Aorta (tissue), 5 donors: ENCODE measurements around the gene TPM2. TPM values are rescaled to one million over a fixed set of nuclear protein-coding genes. Genes with fewer than 3 reads are reported as not detected.
A peak's percentile ranks its signal among the peaks of the same experiment; 100 is the strongest.

ENCODE experiments used
- ATAC-seq: fragments of 200-7000 bp; cut with Tn5 transposase; one replicate; pipeline ENCODE4 v1.9.1; 2022; ENCODE audit warnings: moderate library complexity; ENCODE audit not compliant: low FRiP score
- DNase-seq, 2 donors: peaks; one replicate each; pipeline ENCODE4 v3.0.0-alpha.2; 2020
- H3K27ac ChIP-seq, 2 donors: one replicate each; pipeline ENCODE4 v1.5.1; 2013; ENCODE audit warnings: low read length in 2 of 2, mild to moderate bottlenecking in 2 of 2, moderate library complexity in 2 of 2, control low read depth in 1 of 2, inconsistent platforms in 1 of 2, low read depth in 1 of 2
- H3K27me3 ChIP-seq, 2 donors: one replicate each; pipeline ENCODE4 v1.6.1; 2013; ENCODE audit warnings: control low read depth in 1 of 2, low read length in 1 of 2, mild to moderate bottlenecking in 1 of 2, moderate library complexity in 1 of 2; ENCODE audit not compliant: insufficient read depth in 2 of 2, control insufficient read depth in 1 of 2
- H3K36me3 ChIP-seq, 2 donors: one replicate each; pipeline ENCODE4 v1.6.1; 2013; ENCODE audit warnings: control low read depth in 1 of 2, low read length in 1 of 2, mild to moderate bottlenecking in 1 of 2; ENCODE audit not compliant: insufficient read depth in 2 of 2, control insufficient read depth in 1 of 2
- H3K4me1 ChIP-seq, 2 donors: one replicate each; pipeline ENCODE4 v1.6.1; 2013; ENCODE audit warnings: low read length in 2 of 2, control low read depth in 1 of 2, mild to moderate bottlenecking in 1 of 2, moderate library complexity in 1 of 2; ENCODE audit not compliant: insufficient read depth in 2 of 2, control insufficient read depth in 1 of 2
- H3K4me3 ChIP-seq, 2 donors: one replicate each; pipeline ENCODE4 v1.5.1; 2013; ENCODE audit warnings: low read length in 2 of 2, control low read depth in 1 of 2, mild to moderate bottlenecking in 1 of 2
- H3K9me3 ChIP-seq: one replicate; pipeline ENCODE4 v1.6.1; 2013; ENCODE audit warnings: mild to moderate bottlenecking, low read length; ENCODE audit not compliant: control insufficient read depth
- WGBS, 2 donors: extraction: QIAGEN DNeasy Blood & Tissue Kit; methylation state at CpG; one replicate each; pipeline ENCODE4 v1.1.7; 2013; 5-methylcytosine and 5-hydroxymethylcytosine counted together
- intact Hi-C, 2 donors: fragments of 100-400 bp; cut with DNase I; formaldehyde crosslinking; loops; one replicate each; pipeline versions ENCODE4 v1.14.2 to v1.15.0; 2022
- long read RNA-seq, 2 donors: library from polyadenylated mRNA; unstranded; transcript quantifications; one replicate each; pipeline ENCODE4 v2.0.0, GENCODE V29; 2020 to 2021
- polyA plus RNA-seq, 2 donors: library from polyadenylated mRNA; stranded (reverse); fragments of 200-250 nt; gene quantifications; one replicate each; pipeline ENCODE4 v1.2.3, GENCODE V29; 2013
- total RNA-seq, 2 donors: library from RNA; stranded (reverse); fragmentation: NEBNext Ultra II Directional; extraction: Animal tissue kit (Norgen Biotek cat#: 25700); gene quantifications; one replicate each; pipeline ENCODE4 v1.2.1, GENCODE V29; 2021
- donor health status: healthy with polysubstance abuse.
- donor health status: Bipolar disorder and iron deficiency.
- donor health status: DM: no; HTN: no; CAD: no.
- donor health status: DM: no; HTN: no; CAD: no.
- donor health status: DM: yes; HTN: yes; CAD: no.

The TPM2 gene
- total RNA-seq (1,000 to 10,000 TPM; 1,614 to 5,973 TPM), polyA plus RNA-seq (1,000 to 10,000 TPM; 7,224 to 9,377 TPM)
- long read RNA-seq, donor 1, transcript TPM2-201 (9 exons, 1,018 nt): minor isoform, 30 of 4,693 reads
- long read RNA-seq, donor 1, transcript TPM2-212 (9 exons, 1,185 nt): minor isoform, 82 of 4,693 reads
- long read RNA-seq, donor 1, transcript TPM2-203 (9 exons, 1,183 nt): major isoform, 3,612 of 4,693 reads
- long read RNA-seq, donor 1, partial matches to known transcripts: 217 of 4,693 reads
- long read RNA-seq, donor 1, other reads (novel, unspliced or antisense): 749 of 4,693 reads
- long read RNA-seq, donor 2, transcript TPM2-203 (9 exons, 1,183 nt): major isoform, 354 of 453 reads
- long read RNA-seq, donor 2, partial matches to known transcripts: 55 of 453 reads
- long read RNA-seq, donor 2, other reads (novel, unspliced or antisense): 41 of 453 reads

DNA sequence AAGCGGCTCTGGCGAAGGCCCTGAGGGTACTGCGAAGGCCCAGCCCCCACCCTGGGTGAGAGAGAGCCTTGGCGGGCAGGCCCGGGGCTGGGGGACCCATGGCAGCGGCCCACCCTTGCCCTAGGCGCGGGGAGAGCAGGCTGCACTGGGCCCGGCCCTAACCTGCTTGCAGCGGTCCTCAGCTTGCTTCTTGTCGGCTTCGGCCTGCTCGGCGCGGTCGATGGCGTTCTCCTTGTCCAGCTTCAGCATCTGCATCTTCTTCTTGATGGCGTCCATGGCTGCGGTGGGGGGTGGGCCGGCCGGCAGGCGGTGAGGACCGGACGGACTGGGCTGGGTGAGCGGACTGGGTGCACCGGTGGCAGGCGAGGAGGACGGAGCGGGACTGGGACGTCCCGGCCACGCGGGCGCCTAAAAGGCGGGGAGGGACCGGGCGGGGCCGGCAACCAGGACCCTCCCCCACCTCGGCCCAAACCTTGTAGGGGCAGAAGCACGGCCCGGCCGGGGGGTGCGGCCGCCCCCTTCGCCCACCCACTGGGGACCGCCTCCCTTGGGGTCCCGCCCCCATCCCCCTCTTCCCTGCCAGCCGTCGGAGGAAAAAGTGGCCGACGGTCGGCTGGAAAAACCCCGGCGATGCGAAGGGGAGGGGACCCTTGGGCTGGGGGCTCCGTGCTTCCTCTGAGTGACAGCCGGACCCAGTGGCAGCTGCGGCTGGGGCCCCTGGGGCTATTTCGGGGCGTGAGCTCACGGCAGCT is at the start of gene TPM2:
Gene TPM2, minus strand, starts transcription at position 384 of the 752 bp plus-strand sequence. Its CDS starts 108 bp downstream, at position 276.
- DNase-seq (peak; percentile 90 to 96), ATAC-seq (peak; percentile 83)
- H3K36me3 ChIP-seq: peaks cover 0 to 8% of the 10 kb centered on the region in 2 donors
- peak within 1 kb of the TSS; percentile 91 to 95 for H3K4me3 ChIP-seq
- no peaks in the 10 kb centered on the region for H3K27me3 ChIP-seq
- H3K4me1 ChIP-seq: no peaks in the 10 kb centered on the region
- 2 to 4% methylated on average over 44 to 61 of the region's 61 CpGs for WGBS, 2 donors
- intact Hi-C loops: loop anchor here in 1 of 2 donors (2.0 kb wide), 2 partner anchors 29 to 39 kb away; no protein-coding TSS in a partner anchor
- H3K27ac ChIP-seq: peak within 1 kb of the TSS; percentile 83 to 100
- H3K9me3 ChIP-seq: no peaks in the 10 kb centered on the region

DNA sequence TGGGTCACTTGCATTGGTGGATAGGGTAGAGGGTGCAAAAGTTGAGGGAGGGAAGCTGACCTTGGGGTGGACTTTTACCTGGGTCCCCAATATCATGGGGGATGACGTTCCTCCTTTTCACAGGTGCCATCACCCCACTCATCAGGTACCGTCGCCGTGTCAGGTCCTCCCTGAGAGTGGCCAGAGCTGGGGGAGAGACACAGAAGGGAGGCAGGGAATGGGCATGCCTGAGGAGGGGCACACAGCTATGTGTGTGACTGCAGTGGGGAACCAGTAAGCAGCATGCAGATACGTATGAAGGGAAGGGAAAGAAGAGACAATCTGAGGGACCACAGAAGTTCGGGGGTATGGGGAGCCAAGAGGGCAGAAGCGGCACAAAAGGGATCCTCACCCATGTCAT is 49.2 kb upstream of the TPM2 start:
- H3K27ac ChIP-seq: no peak overlapping the region
- WGBS, 2 donors: 79 to 82% methylated on average over 7 of the region's 7 CpGs
- H3K36me3 ChIP-seq: peaks cover 0 to 15% of the 10 kb centered on the region in 2 donors
- intact Hi-C loops: loop anchor here in 1 of 2 donors (5.0 kb wide), 1 partner anchor 53 kb away; the partner anchor contains the start of gene NPR2
- no peaks in the 10 kb centered on the region for H3K4me1 ChIP-seq
- no peak for DNase-seq
- no peak overlapping the region for H3K4me3 ChIP-seq
- H3K9me3 ChIP-seq: no peaks in the 10 kb centered on the region
- ATAC-seq: no peak
- H3K27me3 ChIP-seq: no peaks in the 10 kb centered on the region

DNA sequence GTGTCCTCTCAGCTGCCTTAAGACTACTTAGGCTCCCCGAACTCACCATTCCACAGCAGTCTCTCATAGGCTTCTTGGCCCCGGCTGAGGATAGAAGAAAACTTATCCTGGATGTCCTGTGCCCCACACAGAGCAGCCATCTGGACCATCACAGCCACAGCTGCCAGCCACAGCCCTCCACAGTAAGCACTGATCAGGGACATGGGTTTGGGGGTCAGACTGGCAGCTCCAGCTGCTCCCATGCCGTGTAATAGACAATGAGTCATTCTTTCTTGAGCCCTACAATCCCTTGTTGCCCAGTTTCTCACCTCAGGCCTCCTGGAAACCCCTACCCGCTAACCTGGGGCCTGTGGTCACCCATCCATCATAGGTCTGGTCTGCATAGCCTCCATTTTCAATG is 48.5 kb upstream of the TPM2 start:
- no peak overlapping the region for H3K4me3 ChIP-seq
- no peak for DNase-seq
- H3K27ac ChIP-seq: no peak overlapping the region
- H3K4me1 ChIP-seq: no peaks in the 10 kb centered on the region
- 66 to 75% methylated on average over 4 of the region's 4 CpGs for WGBS, 2 donors
- no peaks in the 10 kb centered on the region for H3K27me3 ChIP-seq
- peaks cover 0 to 13% of the 10 kb centered on the region in 2 donors for H3K36me3 ChIP-seq
- intact Hi-C loops: loop anchor here in 1 of 2 donors (5.0 kb wide), 1 partner anchor 54 kb away; the partner anchor contains the start of gene NPR2
- H3K9me3 ChIP-seq: no peaks in the 10 kb centered on the region
- no peak for ATAC-seq

DNA sequence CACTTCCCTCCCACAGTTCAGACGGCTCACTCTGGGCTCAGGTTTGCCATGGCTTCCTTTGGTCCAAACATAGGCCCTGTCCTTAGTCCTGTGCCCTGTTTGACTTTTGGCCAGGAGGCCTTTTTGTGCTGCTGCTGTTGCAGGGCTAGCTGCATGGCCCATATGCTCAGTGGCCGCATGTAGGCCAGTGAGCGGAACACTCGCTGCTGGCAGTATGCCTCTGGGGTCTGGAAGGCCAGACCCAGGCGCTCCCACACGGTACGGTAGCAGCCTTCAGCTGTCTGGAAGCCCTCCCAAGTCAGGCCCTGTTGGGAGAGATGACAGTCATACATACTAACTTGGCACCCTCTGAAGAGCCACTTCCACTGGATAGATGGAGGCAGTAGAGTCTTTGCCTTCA is 47.4 kb upstream of the TPM2 start:
- ATAC-seq: no peak
- DNase-seq: no peak
- no peak overlapping the region for H3K27ac ChIP-seq
- no peaks in the 10 kb centered on the region for H3K4me1 ChIP-seq
- no peaks in the 10 kb centered on the region for H3K9me3 ChIP-seq
- peaks cover 0 to 13% of the 10 kb centered on the region in 2 donors for H3K36me3 ChIP-seq
- intact Hi-C loops: loop anchor here in 1 of 2 donors (5.0 kb wide), 1 partner anchor 55 kb away; the partner anchor contains the start of gene NPR2
- WGBS, 2 donors: 60 to 62% methylated on average over 7 of the region's 7 CpGs
- no peak overlapping the region for H3K4me3 ChIP-seq
- H3K27me3 ChIP-seq: no peaks in the 10 kb centered on the region

DNA sequence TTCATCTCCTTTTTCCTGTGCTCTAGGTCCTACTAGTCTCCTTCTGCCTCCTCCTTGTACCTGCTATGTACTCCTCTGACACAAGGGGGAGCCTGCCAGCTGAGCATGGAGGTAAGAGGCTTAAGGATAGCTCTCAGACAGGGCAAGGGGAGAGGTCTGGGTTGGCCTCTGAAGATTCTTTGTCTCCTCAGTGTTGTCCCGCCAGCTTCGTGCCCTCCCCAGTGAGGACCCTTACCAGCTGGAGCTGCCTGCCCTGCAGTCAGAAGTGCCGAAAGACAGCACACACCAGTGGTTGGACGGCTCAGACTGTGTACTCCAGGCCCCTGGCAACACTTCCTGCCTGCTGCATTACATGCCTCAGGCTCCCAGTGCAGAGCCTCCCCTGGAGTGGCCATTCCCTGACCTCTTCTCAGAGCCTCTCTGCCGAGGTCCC is 46.5 kb upstream of the TPM2 start:
- WGBS, 2 donors: 30 to 34% methylated on average over 5 of the region's 5 CpGs
- Histone ChIP-seq H3K9me3 (no peaks in the 10 kb centered on the region), H3K27me3 (no peaks in the 10 kb centered on the region), H3K27ac (no peak overlapping the region), H3K4me3 (no peak overlapping the region), H3K4me1 (no peaks in the 10 kb centered on the region), H3K36me3 (peaks cover 0 to 13% of the 10 kb centered on the region in 2 donors)
- intact Hi-C loops: loop anchor here in 1 of 2 donors (5.0 kb wide), 1 partner anchor 56 kb away; the partner anchor contains the start of gene NPR2
- DNase-seq (peak in 1 of 2 donors; percentile 71), ATAC-seq (no peak)

DNA sequence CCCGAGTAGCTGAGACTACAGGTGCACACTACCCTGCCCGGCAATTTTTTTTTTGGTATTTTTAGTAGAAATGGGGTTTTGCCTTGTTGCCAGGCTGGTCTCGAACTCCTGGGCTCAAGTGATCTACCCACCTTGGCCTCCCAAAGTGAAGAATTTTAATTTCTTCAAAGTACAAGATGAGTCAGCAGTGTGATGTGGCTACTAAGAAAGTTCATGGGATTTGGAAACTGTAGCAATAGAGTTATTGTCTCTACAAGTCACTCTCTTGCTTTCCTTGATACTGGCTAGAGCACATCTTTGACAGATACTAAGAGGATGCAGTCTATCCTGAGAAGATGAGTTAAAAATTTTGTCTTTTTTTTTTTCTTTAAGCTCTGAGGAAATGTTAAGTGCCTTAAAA is 44.4 kb upstream of the TPM2 start:
- Histone ChIP-seq H3K27ac (no peak overlapping the region), H3K27me3 (no peaks in the 10 kb centered on the region), H3K4me1 (no peaks in the 10 kb centered on the region), H3K4me3 (no peak overlapping the region), H3K36me3 (peaks cover 0 to 7% of the 10 kb centered on the region in 2 donors), H3K9me3 (no peaks in the 10 kb centered on the region)
- DNase-seq: no peak
- intact Hi-C loops: no loop called here
- no peak for ATAC-seq
- WGBS, 2 donors: 84 to 88% methylated on average over 3 of the region's 3 CpGs

DNA sequence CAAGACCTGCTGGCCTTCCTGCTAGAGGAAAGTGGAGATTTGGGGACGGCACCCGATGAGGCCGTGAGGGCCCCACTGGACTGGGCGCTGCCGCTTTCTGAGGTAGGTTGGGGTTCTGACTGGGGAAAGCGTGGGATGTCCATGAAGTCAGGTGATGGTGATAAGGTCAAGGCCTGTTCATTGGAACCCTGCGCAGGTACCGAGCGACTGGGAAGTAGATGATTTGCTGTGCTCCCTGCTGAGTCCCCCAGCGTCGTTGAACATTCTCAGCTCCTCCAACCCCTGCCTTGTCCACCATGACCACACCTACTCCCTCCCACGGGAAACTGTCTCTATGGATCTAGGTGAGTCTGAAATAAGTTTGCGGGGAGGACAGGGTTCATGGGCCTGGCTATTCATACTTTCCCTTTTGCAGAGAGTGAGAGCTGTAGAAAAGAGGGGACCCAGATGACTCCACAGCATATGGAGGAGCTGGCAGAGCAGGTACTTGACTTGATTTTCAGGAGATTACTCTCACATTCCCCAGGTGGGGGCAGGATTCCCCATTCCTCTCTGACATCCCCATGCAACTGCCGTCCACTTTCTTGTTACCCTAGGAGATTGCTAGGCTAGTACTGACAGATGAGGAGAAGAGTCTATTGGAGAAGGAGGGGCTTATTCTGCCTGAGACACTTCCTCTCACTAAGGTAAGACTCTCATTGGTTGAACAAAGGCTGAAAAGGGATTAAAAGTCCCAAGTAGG is 43.2 kb upstream of the TPM2 start:
- peaks cover 0 to 6% of the 10 kb centered on the region in 2 donors for H3K36me3 ChIP-seq
- ATAC-seq: no peak
- H3K27ac ChIP-seq: peak overlapping the region; percentile 73 to 94
- no peaks in the 10 kb centered on the region for H3K4me1 ChIP-seq
- peak overlapping the region; percentile 65 to 68 for H3K4me3 ChIP-seq
- no peaks in the 10 kb centered on the region for H3K9me3 ChIP-seq
- intact Hi-C loops: loop anchor here in 1 of 2 donors (2.0 kb wide), 1 partner anchor 128 kb away; the partner anchor contains the start of gene TESK1
- 1 to 3% methylated on average over 14 of the region's 14 CpGs for WGBS, 2 donors
- no peaks in the 10 kb centered on the region for H3K27me3 ChIP-seq
- peak in 1 of 2 donors; percentile 38 for DNase-seq
